Endodermal cell (in vitro differentiated cells): Measurements from ENCODE around the gene PGRMC2. TPM values are rescaled to one million over a fixed set of nuclear protein-coding genes. Genes with fewer than 3 reads are reported as not detected.
A peak's percentile ranks its signal among the peaks of the same experiment; 100 is the strongest.

Experiments
- DNase-seq: peaks from one replicate; pipeline ENCODE4 v3.0.0-alpha.2; 2017
- H3K27ac ChIP-seq: 2 replicates; pipeline ENCODE4 v1.5.1; 2013; ENCODE audit warnings: mild to moderate bottlenecking, low read depth, low read length, moderate library complexity
- H3K27me3 ChIP-seq: 2 replicates; pipeline ENCODE4 v1.6.1; 2013; ENCODE audit warnings: mild to moderate bottlenecking, low read length, moderate library complexity; ENCODE audit not compliant: insufficient read depth, control insufficient read depth, poor library complexity, severe bottlenecking
- H3K36me3 ChIP-seq: 2 replicates; pipeline ENCODE4 v1.7.0; 2013; ENCODE audit warnings: mild to moderate bottlenecking, low read length, moderate library complexity; ENCODE audit not compliant: control insufficient read depth, insufficient read depth
- H3K4me1 ChIP-seq: one replicate; pipeline ENCODE4 v1.7.0; 2013; ENCODE audit warnings: low read length; ENCODE audit not compliant: control insufficient read depth, insufficient read depth
- H3K4me3 ChIP-seq: 2 replicates; pipeline ENCODE4 v1.5.1; 2013; ENCODE audit warnings: mild to moderate bottlenecking, low read length, moderate library complexity
- H3K9ac ChIP-seq: 2 replicates; pipeline ENCODE4 v1.6.1; 2013; ENCODE audit warnings: mild to moderate bottlenecking, low read length, moderate library complexity; ENCODE audit not compliant: poor library complexity, severe bottlenecking; ENCODE audit errors: extremely low read depth
- H3K9me3 ChIP-seq: 2 replicates; pipeline ENCODE4 v1.6.1; 2013; ENCODE audit warnings: mild to moderate bottlenecking, low read length, moderate library complexity; ENCODE audit not compliant: control insufficient read depth
- H3K27ac Mint-ChIP-seq: 2 replicates; pipeline ENCODE4 v1.8.0; 2020; ENCODE audit warnings: mixed read lengths
- H3K27me3 Mint-ChIP-seq: 2 replicates; pipeline ENCODE4 v1.8.0; 2021; ENCODE audit warnings: mild to moderate bottlenecking, mixed read lengths; ENCODE audit not compliant: insufficient read depth
- H3K36me3 Mint-ChIP-seq: 2 replicates; pipeline ENCODE4 v1.8.0; 2020; ENCODE audit warnings: low read depth, mixed read lengths
- H3K4me1 Mint-ChIP-seq: 2 replicates; pipeline ENCODE4 v1.8.0; 2020; ENCODE audit warnings: mixed read lengths
- H3K4me3 Mint-ChIP-seq: 2 replicates; pipeline ENCODE4 v1.8.0; 2020; ENCODE audit warnings: mild to moderate bottlenecking, moderate library complexity, mixed read lengths
- H3K9me3 Mint-ChIP-seq: 2 replicates; pipeline ENCODE4 v1.8.0; 2020; ENCODE audit warnings: mild to moderate bottlenecking, mixed read lengths
- CTCF ChIP-seq: fragments of 200-600 bp; sonication (generic); conservative IDR thresholded peaks from 2 replicates; pipeline ENCODE4 v1.5.0; 2021; ENCODE audit warnings: antibody characterized with exemption, mild to moderate bottlenecking
- WGBS, 2 experiments: methylation state at CpG; one replicate each; pipeline versions ENCODE4 v1.1.5 to v1.1.7; 2013; ENCODE audit warnings: missing lambda C conversion rate in 2 of 2, mixed read lengths in 1 of 2; ENCODE audit not compliant: insufficient coverage in 1 of 2, insufficient read length in 1 of 2; 5-methylcytosine and 5-hydroxymethylcytosine counted together
- total RNA-seq, 2 donors: library from RNA; stranded (reverse); fragmentation: NEBNext Ultra II Directional in 1 of 2; extraction: Animal tissue kit (Norgen Biotek cat#: 25700) in 1 of 2; gene quantifications; 2 replicates in 1 of 2; 3 replicates in 1 of 2; pipeline ENCODE4 v1.2.1, GENCODE V29; 2021

PGRMC2 gene
- total RNA-seq, 2 donors from 2014 or later, result 57.0 to 68.5 TPM

- 50 to 83% methylated on average over 1 to 2 of the region's 2 CpGs for WGBS, 2 experiments
- no peaks in the 10 kb centered on the region for H3K36me3 Mint-ChIP-seq
Measured at GRCh38 chr4:128295255-128295654, 7.6 kb upstream of the PGRMC2 start.

GRCh38 chr4:128294464-128294863, 6.9 kb upstream of the PGRMC2 start:
- Histone ChIP-seq H3K4me1 (peaks cover 7% of the 10 kb centered on the region), H3K9me3 (no peaks in the 10 kb centered on the region), H3K9ac (no peak overlapping the region), H3K27me3 (no peaks in the 10 kb centered on the region), H3K4me3 (no peak overlapping the region), H3K36me3 (no peaks in the 10 kb centered on the region), H3K27ac (no peak overlapping the region)
- no peak for DNase-seq
- no peak overlapping the region for H3K27ac Mint-ChIP-seq
- WGBS, 2 experiments, result 96 to 100% methylated on average over 1 to 3 of the region's 3 CpGs
- H3K27me3 Mint-ChIP-seq, result peaks cover 1% of the 10 kb centered on the region
- peaks cover 25% of the 10 kb centered on the region for H3K4me1 Mint-ChIP-seq
- no peaks in the 10 kb centered on the region for H3K36me3 Mint-ChIP-seq
- no peak for TF ChIP-seq CTCF
- H3K9me3 Mint-ChIP-seq, result no peaks in the 10 kb centered on the region
- no peak overlapping the region for H3K4me3 Mint-ChIP-seq

More at GRCh38 chr4:128295255-128295654, 7.6 kb upstream of the PGRMC2 start:
- Histone ChIP-seq H3K9ac (no peak overlapping the region), H3K9me3 (no peaks in the 10 kb centered on the region), H3K36me3 (no peaks in the 10 kb centered on the region), H3K4me1 (peaks cover 7% of the 10 kb centered on the region), H3K27ac (no peak overlapping the region), H3K27me3 (no peaks in the 10 kb centered on the region), H3K4me3 (no peak overlapping the region)
- H3K27ac Mint-ChIP-seq, result no peak overlapping the region
- H3K27me3 Mint-ChIP-seq, result no peaks in the 10 kb centered on the region
- peak; percentile 58 for DNase-seq
- peak; percentile 25 for TF ChIP-seq CTCF
- peaks cover 25% of the 10 kb centered on the region for H3K4me1 Mint-ChIP-seq
- no peaks in the 10 kb centered on the region for H3K9me3 Mint-ChIP-seq
- H3K4me3 Mint-ChIP-seq, result no peak overlapping the region

GRCh38 chr4:128292349-128292748, 4.7 kb upstream of the PGRMC2 start:
- no peak for TF ChIP-seq CTCF

More at GRCh38 chr4:128292349-128292748, 4.7 kb upstream of the PGRMC2 start:
- H3K27ac ChIP-seq, result no peak overlapping the region
- H3K9me3 ChIP-seq, result no peaks in the 10 kb centered on the region
- no peaks in the 10 kb centered on the region for H3K36me3 ChIP-seq
- Mint-ChIP-seq H3K4me3 (no peak overlapping the region), H3K9me3 (no peaks in the 10 kb centered on the region), H3K4me1 (peaks cover 18% of the 10 kb centered on the region), H3K27me3 (peaks cover 2% of the 10 kb centered on the region), H3K36me3 (no peaks in the 10 kb centered on the region), H3K27ac (no peak overlapping the region)
- H3K4me1 ChIP-seq, result peaks cover 7% of the 10 kb centered on the region
- no peak for DNase-seq
- no peaks in the 10 kb centered on the region for H3K27me3 ChIP-seq
- no peak overlapping the region for H3K9ac ChIP-seq
- H3K4me3 ChIP-seq, result no peak overlapping the region
- WGBS, 2 experiments, result 86 to 89% methylated on average over 2 of the region's 2 CpGs
